ENCODE measurements around the gene ZFR. TPM values are rescaled to one million over a fixed set of nuclear protein-coding genes. Genes with fewer than 3 reads are reported as not detected.

Gene ZFR
- total and polyA plus RNA-seq, 2 experiments from 2014 or later: 103 to 124 TPM

DNA sequence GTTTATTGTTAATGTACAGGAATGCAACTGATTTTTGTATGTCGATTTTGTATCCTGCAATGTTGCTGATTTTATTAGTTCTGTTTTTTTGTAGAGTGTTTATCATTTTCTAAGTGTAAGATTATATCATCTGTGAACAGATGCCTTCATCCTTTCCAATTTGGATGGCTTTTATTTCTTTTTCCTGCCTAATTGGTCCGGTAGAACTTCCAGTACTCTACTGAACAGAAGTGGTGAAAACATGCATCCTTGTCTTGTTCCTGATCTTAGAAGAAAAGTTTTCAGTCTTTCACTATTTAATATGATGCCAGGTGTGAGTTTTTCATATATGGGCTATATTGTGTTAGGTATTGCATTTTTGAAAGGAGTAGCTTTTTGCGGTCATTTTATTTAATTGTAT lies 42.5 kb upstream of the ZFR start:
- in situ Hi-C loops (cut with MboI): no loop called here
- no peak overlapping the region for H3K27ac ChIP-seq
- H3K36me3 ChIP-seq (ENCODE audit: low read depth): no peaks in the 10 kb centered on the region
- H3F3A ChIP-seq (ENCODE audit: insufficient read depth): no peaks in the 10 kb centered on the region
- no peaks in the 10 kb centered on the region for H3K9me3 ChIP-seq (ENCODE audit: low read depth)
- no peaks in the 10 kb centered on the region for H3K9me2 ChIP-seq (ENCODE audit: insufficient read depth)
- no peaks in the 10 kb centered on the region for H3K27me3 ChIP-seq (replicated peaks; ENCODE audit: insufficient read depth)
- no peak overlapping the region for H3K4me2 ChIP-seq (ENCODE audit: unreplicated experiment)
- H3K4me1 ChIP-seq (ENCODE audit: insufficient read depth): peaks cover 6% of the 10 kb centered on the region
- no peaks in the 10 kb centered on the region for H4K20me1 ChIP-seq (ENCODE audit: insufficient read depth)
- WGBS, 2 experiments (ENCODE audit: low coverage in 1 of 2, low lambda C conversion rate in 2 of 2, missing lambda C conversion rate in 2 of 2): 62 to 72% methylated on average over 3 of the region's 3 CpGs
- H3K4me3 ChIP-seq: no peak overlapping the region
- DNase-seq: no peak
- H2AFZ ChIP-seq: no peak overlapping the region
- no peak overlapping the region for H3K9ac ChIP-seq
- H3K79me2 ChIP-seq (ENCODE audit: insufficient read depth): no peaks in the 10 kb centered on the region
- TF ChIP-seq EZH2phosphoT487 (IDR thresholded peaks at IDR 0.05; ENCODE audit: insufficient read depth, low read depth): no peak
- TF ChIP-seq EZH2 (IDR thresholded peaks at IDR 0.05; ENCODE audit: insufficient read depth, poor library complexity, severe bottlenecking): no peak

- no peak for TF ChIP-seq EZH2 (IDR thresholded peaks at IDR 0.05; ENCODE audit: insufficient read depth, poor library complexity, severe bottlenecking)
- no peak for TF ChIP-seq EZH2phosphoT487 (IDR thresholded peaks at IDR 0.05; ENCODE audit: insufficient read depth, low read depth)
- WGBS, 2 experiments (ENCODE audit: low coverage in 1 of 2, low lambda C conversion rate in 2 of 2, missing lambda C conversion rate in 2 of 2): 71 to 74% methylated on average over 2 of the region's 2 CpGs
- no peaks in the 10 kb centered on the region for H3K79me2 ChIP-seq (ENCODE audit: insufficient read depth)
- H3K4me3 ChIP-seq: no peak overlapping the region
- H3K9ac ChIP-seq: no peak overlapping the region
- H3K4me2 ChIP-seq (ENCODE audit: unreplicated experiment): no peak overlapping the region
- H3K9me2 ChIP-seq (ENCODE audit: insufficient read depth): no peaks in the 10 kb centered on the region
- in situ Hi-C loops (cut with MboI): no loop called here
- no peaks in the 10 kb centered on the region for H3K9me3 ChIP-seq (ENCODE audit: low read depth)
- H3K36me3 ChIP-seq (ENCODE audit: low read depth): no peaks in the 10 kb centered on the region
- H2AFZ ChIP-seq: no peak overlapping the region
- H3K4me1 ChIP-seq (ENCODE audit: insufficient read depth): no peaks in the 10 kb centered on the region
- no peak overlapping the region for H3K27ac ChIP-seq
- no peaks in the 10 kb centered on the region for H4K20me1 ChIP-seq (ENCODE audit: insufficient read depth)
- no peak for DNase-seq
- H3F3A ChIP-seq (ENCODE audit: insufficient read depth): no peaks in the 10 kb centered on the region
- no peaks in the 10 kb centered on the region for H3K27me3 ChIP-seq (replicated peaks; ENCODE audit: insufficient read depth)
Observed at GRCh38 chr5:32482193-32482592, 37.7 kb upstream of the ZFR start.

GRCh38 chr5:32479096-32479495 lies 34.6 kb upstream of the ZFR start:
- Histone ChIP-seq H3K27ac (no peak overlapping the region), H3K79me2 (ENCODE audit: insufficient read depth) (no peaks in the 10 kb centered on the region), H4K20me1 (ENCODE audit: insufficient read depth) (no peaks in the 10 kb centered on the region), H3F3A (ENCODE audit: insufficient read depth) (no peaks in the 10 kb centered on the region), H3K9ac (no peak overlapping the region), H3K4me1 (ENCODE audit: insufficient read depth) (no peaks in the 10 kb centered on the region), H3K9me3 (ENCODE audit: low read depth) (no peaks in the 10 kb centered on the region), H3K27me3 (replicated peaks; ENCODE audit: insufficient read depth) (no peaks in the 10 kb centered on the region), H3K36me3 (ENCODE audit: low read depth) (no peaks in the 10 kb centered on the region), H2AFZ (no peak overlapping the region), H3K4me2 (ENCODE audit: unreplicated experiment) (no peak overlapping the region), H3K9me2 (ENCODE audit: insufficient read depth) (no peaks in the 10 kb centered on the region), H3K4me3 (no peak overlapping the region)
- no peak for TF ChIP-seq EZH2phosphoT487 (IDR thresholded peaks at IDR 0.05; ENCODE audit: insufficient read depth, low read depth)
- TF ChIP-seq EZH2 (IDR thresholded peaks at IDR 0.05; ENCODE audit: insufficient read depth, poor library complexity, severe bottlenecking): no peak
- no peak for DNase-seq
- in situ Hi-C loops (cut with MboI): no loop called here
- 63 to 69% methylated on average over 4 of the region's 4 CpGs for WGBS, 2 experiments (ENCODE audit: low coverage in 1 of 2, low lambda C conversion rate in 2 of 2, missing lambda C conversion rate in 2 of 2)

DNA sequence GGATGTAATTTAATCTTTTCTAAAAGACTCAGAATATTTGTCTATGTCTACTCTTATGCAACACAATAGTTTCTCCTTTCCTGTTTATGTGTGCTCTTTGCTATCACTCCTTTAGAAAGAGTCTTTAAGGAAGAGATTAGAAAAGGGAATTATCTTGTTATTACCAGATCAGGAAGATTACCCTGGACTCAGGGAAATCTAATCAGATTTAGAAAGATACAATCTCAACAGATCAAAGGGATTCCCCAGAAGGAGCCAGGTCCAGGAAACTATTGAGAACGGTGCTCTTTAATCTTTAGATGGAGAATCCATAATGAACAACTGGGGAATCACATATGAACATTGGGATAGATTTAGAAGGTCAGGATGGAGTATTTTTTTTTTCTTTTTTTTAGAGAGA lies 32.4 kb upstream of the ZFR start:
- no peaks in the 10 kb centered on the region for H3K4me1 ChIP-seq (ENCODE audit: insufficient read depth)
- H3K4me3 ChIP-seq: no peak overlapping the region
- no peaks in the 10 kb centered on the region for H3K79me2 ChIP-seq (ENCODE audit: insufficient read depth)
- H3K9me3 ChIP-seq (ENCODE audit: low read depth): no peaks in the 10 kb centered on the region
- in situ Hi-C loops (cut with MboI): no loop called here
- no peak overlapping the region for H3K9ac ChIP-seq
- 29 to 54% methylated on average over 1 of the region's 1 CpG for WGBS, 2 experiments (ENCODE audit: low coverage in 1 of 2, low lambda C conversion rate in 2 of 2, missing lambda C conversion rate in 2 of 2)
- no peak for TF ChIP-seq EZH2 (IDR thresholded peaks at IDR 0.05; ENCODE audit: insufficient read depth, poor library complexity, severe bottlenecking)
- TF ChIP-seq EZH2phosphoT487 (IDR thresholded peaks at IDR 0.05; ENCODE audit: insufficient read depth, low read depth): no peak
- no peak overlapping the region for H3K27ac ChIP-seq
- no peaks in the 10 kb centered on the region for H3K36me3 ChIP-seq (ENCODE audit: low read depth)
- no peak overlapping the region for H3K4me2 ChIP-seq (ENCODE audit: unreplicated experiment)
- no peaks in the 10 kb centered on the region for H4K20me1 ChIP-seq (ENCODE audit: insufficient read depth)
- no peaks in the 10 kb centered on the region for H3K9me2 ChIP-seq (ENCODE audit: insufficient read depth)
- H2AFZ ChIP-seq: no peak overlapping the region
- DNase-seq: no peak
- H3K27me3 ChIP-seq (replicated peaks; ENCODE audit: insufficient read depth): no peaks in the 10 kb centered on the region
- H3F3A ChIP-seq (ENCODE audit: insufficient read depth): no peaks in the 10 kb centered on the region
